Activated CD8-positive, alpha-beta memory T cell treated with anti-CD3 and anti-CD28 coated beads, Interleukin-2, amount 50 U/mL, for 1 hour (primary cell): ENCODE results near the gene HELZ.
"Not testable (repeated sequence)": the region's sequence is repeated elsewhere in the genome, so short reads cannot be mapped to it uniquely, and the experiment has no call there.

Experiments used
- DNase-seq: peaks from one replicate; pipeline ENCODE4 v3.0.0-alpha.2; 2020; ENCODE audit errors: extremely low read depth

HELZ gene

DNA sequence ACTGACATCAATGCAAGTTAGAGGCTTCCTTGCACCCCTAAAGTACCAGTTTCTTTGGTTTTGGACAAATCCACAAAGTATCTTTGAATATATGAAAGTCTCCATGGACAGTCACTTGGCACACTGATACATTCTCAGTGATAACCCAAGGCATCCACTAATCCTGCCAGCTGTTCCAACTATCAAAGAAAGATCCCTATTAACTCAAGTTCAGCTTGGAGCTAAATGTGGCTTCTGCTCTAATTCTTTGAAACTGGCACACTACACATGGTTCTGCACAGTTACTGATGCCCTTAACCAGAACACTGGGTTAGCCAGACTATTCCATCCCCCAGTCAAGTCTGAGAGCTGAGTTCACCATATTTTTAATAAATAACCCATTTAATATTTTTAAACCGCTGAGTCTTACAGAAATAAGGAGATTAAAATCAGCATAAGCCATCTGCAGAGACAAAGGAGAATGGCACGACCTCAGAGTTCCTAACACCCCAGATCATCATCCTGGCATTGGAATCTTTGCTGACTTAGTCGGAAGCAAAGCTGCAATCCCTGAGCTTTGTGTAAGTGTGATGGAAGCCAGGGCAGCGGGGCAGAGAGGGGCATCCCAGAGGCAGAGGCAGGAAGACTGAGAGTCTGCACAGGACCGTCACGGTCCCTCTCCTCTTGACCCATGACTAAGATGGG is 194.4 kb downstream of the HELZ start:
- DNase-seq: no peak

DNA sequence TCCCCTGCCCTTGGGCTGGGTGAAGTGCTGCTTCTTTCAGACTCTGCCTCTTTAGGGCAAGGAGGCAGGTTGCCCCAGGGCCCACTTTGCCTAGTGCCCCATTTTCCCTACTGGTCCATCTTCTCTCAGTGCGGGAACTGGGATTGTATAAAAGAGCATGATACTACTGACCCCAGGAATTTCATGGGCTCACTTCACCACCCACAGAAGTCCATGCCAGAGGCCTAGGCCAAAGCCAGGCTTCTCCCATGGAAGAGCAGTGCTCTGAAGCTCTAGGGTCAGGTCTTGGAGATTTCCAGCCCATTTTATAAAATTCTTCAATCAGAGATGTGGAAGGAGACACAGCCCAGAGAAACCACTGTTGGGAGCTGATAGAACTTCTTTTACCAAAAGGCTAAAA is 194.9 kb downstream of the HELZ start:
- DNase-seq: no peak

DNA sequence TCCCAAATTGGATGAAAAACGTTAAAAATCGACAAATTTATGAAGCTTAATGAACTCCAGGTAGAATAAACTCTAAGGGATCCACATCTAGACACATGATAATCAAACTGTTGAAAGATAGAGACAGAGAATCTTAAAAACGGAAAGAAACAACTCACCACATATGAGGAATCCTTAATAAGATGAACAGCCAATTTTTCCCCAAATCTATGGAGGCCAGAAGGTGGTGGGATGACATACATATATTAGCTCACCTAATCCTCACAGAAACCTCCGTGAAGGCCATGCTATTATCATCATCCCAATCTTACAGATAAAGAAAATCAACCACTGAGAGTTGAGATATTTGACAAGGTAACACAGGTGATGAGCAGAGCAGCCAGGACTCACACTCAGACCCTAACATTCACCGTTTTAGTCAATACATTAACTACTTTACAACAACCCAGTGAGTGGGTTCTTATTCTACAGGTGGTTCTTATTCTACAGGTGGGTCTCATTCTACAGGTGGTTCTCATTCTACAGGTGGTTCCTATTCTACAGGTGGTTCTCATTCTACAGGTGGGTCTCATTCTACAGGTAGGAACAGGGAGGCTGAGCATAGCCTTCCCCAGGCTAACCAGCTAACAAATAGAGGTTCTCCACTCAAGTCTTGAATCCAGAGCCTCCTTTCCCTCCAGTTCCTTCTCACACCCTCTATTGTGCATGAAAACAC is 195.8 kb downstream of the HELZ start:
- no peak for DNase-seq

DNA sequence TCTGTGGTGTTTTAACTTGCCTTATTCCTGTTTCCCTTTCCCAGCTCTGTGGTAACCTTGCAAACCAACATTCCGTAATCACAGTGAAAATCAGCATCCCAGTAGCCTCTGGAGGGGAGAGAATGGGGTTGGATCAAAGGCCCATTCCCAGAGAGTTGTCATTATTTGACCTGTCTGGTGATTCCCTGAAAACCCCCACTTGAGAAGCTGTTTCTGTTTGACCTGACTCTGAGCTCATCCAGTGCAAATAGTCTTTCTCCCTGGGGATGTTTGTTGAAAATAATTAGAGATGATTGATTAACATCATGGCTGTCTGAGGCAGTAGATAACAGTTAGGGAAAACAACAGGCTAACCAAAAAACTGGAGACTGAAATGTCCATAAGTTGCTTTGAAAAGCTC is 197.6 kb downstream of the HELZ start:
- DNase-seq: no peak

DNA sequence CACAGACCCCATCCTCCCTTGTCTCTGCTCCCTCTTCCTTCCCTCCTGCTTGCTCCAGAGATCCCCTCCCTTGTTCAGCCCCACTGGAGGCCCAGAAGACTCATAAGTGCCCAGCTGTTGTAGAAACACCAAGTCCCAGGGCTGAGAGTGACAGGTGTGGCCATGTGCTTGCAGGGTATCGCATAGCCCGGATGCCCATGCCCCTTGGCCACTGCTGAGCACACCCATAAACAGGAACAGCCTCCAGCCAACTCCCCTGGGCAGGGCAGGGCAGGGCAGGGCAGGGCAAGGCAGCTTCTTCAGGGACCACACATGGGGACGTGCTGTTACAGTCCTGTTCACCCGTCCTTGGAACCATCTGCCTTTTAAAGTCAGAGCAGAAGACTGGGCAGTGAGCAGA is 198.6 kb downstream of the HELZ start:
- DNase-seq: no peak

DNA sequence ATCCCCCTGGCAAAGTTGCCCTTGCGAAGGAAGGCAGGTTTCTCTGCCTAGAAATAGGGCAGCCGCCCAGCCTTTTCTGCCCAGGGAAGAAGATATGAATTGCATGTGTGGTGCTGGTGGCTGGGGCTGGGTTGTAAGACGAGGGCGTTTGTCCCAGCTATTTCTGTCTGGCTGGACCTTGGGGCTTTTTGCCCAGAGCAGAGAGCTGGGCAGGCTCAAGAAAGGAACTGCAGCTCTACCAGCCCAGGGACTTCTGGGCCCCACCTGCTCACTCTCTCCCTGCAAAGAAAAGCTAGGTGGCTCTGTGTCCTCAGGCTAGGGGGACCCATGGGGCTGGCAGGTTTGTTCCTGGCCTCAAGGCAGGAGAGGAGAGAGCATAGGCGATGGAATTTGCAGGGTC is 200.1 kb downstream of the HELZ start:
- DNase-seq: no peak

DNA sequence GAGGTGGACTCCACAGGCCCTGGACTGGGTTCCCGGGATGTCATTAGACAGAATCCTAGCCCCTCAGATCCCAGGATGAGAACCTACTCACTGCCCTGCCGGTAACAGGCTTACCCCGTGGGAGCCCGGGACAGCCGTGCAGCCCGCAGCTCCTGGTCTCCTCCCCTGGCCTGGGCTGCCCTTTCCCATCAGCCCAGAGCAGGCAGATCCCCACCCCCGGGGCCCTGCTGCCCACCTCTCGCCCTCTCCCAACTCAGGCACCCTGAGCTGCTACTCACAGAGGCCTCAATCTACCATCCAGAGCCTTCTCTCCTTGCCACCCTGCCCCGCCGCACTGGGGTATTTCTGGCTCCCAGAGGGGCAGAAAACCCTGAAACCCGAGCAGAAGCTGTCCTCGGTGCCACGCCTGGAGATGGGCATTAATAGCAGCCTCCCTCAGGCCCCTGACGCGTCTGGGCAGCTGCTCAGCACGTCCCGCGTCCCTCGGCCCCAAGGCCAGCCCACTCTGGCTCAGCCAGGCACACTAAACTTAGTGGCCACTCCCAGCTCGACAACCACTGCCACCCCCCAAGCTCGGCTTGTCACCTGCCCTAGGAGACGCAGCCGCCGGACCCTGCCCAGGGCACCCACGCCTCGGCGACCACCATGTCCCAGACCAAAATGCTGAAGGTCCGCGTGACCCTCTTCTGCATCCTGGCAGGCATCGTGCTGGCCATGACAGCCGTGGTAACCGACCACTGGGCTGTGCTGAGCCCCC is 200.8 kb downstream of the HELZ start, which contains the start of gene CACNG1:
CACNG1 (plus strand) TSS at position 539 of the 757 bp plus-strand sequence; CDS start at position 646, 107 bp downstream.
- no peak for DNase-seq

DNA sequence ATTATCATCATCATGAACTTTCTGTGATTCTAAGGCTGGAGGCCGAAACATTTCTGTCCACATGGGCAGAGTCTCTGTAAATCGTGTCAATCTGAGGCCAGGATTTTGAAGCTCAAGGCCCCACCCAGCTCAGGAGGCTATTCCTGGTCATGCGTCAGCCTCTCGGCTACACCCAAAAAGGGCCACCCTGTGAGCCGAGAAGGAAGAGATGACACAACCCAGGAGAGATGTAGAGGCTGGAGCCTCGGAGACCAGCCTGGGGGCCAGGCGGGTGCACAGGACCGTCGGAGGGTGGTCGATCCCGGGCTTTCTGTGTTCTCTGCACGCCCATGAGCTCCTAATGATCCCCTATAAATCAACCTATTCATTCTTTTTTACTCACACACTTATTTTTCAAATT is 201.7 kb downstream of the HELZ start:
- DNase-seq: no peak

DNA sequence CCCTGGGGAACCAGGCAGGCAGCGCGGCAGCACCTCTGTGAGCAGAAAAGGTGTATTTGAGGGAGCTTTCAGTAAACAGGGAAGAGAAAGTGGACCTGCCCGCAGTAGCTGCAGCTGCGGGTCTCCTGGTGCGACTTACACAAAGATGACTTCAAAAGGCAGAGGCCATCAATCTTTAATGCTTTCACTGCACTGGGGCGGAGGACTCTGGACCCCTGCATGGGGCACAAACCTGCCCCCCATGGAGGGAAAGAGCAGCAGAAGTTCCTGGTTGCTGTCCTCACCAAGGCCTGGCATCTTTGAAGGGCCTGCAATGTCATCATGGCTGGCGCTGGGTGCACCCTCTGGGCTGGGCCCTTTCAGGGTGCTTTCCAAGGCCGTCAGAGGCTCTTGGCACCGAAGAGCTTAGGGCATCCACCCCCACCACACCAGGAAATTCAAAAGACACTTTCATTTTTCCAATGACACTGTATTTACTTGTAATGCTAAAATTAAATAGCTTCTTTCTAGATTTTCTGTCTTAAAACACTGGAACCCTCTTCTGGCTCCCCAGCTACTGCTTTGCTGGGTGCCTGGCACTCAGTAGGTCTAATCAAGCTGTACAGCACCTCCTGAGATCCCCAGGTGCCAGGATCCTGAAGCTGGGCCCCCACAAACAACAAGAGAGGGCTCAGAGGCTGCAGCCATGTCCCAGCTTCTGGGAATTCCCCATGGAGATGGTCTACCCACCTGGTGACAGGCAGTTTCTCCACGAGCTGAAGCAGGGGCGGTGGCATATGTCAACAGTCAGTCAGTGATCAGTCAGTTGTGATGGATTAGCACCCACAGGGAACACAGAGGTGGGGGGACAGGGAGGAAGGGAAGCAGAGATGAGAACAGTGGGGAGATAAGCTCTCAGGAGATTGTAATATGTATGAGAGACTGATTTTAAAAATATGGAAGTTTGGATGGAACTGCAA is 202.8 kb downstream of the HELZ start:
- DNase-seq: no peak

DNA sequence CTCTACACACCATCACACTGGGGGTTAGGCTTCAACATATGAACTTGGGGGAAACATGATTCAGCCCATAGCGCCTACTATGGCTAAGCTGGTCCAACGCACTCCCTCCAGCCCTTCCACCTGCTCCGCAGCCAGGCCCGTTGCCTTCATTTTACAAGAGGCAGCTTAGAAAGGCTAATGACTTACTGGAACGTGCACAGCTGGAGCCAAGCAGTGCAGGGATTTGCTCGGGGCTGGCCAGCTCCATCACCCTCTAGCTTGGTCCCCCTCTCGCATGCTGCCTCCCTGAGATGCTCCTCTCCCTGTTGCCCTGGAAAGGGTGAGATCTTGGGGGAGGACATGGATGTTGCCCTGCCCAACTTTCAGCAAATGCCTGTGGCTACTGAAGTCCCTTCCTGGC is 203.5 kb downstream of the HELZ start:
- no peak for DNase-seq

DNA sequence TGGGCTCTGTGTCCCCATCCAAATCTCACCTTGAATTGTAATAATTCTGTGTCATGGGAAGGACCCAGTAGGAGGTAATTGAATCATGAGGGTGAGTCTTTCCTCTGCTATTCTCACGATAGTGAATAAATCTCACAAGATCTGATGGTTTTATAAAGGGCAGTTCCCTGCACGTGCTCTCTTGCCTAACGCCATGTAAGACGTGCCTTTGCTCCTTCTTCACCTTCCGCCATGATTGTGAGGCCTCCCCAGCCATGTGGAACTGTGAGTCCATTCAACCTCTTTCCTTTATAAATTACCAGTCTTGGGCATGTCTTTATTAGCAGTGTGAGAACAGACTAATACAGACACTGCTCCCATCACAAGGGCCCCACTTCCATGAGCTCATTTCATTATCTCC is 203.9 kb downstream of the HELZ start:
- DNase-seq: not testable (repeated sequence)

DNA sequence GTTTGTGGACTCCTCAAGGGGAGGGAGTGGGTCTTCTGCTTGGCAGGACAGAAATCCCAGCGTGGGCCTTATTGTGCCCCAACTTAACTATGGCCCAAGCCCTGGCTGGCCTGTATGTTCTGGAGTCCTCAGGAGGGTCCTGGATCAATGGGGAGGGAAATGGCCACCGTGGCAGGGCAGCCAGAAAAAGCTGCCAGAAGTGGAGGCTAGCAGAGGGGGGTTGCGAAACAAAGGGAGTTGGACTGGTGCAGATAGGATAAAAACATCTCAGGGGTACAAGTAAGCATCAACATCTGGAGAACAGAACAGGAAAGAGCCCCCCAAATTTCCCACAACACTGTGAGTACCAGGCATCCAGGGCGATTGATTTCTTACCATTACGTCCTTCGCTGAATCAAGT is 204.3 kb downstream of the HELZ start:
- DNase-seq: no peak

DNA sequence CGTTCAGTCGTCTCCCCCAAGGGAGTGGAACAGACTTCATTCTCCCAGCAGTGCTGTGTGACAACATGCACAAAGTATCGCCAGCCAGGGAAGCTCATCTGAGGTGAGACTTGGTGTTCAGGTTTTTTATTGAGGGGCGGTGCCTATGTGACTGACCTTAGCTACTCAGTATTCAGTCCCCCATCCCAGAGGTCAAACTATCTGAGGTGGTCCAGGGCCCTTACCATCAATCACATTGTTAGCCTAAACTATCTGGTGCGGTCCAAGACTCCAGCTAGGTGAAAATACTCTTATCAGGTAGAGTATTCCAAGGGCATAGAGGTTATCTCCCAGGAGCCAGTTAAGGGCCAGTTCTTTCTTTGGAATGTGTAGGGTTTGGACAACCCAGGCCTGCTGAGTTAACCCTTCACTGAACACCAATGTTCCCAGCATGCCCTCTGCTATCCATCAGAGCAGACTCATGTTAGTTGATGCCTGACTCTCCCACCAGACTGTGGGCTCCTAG is 206.1 kb downstream of the HELZ start:
- DNase-seq: no peak

DNA sequence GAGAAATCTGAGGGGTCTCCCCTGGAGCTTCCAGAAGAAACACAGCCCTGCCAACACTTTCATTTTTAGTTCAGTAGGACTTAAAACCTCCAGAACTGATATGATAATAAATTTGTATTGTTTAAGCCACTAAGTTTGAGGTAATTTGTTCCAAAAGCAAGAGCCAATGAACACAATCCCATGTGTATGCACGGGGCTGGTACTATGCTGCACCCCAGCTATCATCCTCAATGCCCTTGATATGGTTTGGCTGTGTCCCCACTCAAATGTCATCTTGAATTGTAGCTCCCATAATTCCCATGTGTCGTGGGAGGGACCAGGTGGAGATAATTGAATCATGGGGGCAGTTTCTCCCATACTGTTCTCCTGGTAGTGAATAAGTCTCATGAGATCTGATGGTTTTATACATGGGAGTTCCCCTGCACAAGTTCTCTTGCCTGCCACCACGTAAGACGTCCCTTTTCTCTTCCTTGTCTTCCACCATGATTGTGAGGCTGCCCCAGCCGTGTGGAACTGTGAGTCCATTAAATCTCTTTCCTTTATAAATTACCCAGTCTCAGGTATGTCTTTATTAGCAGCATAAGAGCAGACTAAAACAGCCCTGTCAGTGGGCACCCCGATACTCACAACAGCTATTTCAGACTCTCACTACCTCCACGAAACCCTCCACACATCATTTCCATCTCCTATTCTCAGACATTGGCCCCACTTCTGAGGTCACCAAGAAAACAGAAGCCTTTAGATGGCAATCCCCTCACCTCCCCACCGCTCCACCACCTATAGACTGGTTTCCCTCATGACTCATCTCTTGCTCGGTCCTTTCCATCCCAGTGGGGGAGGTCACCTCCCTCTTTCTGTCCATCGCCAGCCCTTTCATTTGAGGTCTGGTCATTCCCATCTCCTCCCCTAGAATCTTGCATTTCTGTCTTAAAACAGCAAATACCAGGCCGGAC is 209.6 kb downstream of the HELZ start:
- DNase-seq: no peak

DNA sequence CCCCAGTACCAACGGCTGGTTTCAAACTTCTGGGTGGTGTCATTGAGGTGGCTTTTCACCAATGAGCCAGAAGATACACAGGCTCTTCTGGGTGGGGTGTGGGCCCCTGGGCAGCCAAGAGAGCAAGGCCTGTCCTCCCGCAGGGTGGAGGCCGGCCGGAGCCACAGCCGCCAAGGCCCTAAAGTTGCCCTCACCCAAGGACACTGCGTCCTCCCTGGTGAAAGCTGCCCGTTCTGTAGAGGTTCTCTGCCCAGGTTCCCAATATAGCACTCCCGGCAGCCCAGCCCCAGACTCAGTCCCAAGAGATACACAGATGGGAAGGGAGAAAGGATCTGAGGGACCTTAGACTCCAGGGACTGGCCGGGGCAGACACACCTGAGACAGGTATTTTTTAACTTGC is 211.4 kb downstream of the HELZ start:
- DNase-seq: no peak

DNA sequence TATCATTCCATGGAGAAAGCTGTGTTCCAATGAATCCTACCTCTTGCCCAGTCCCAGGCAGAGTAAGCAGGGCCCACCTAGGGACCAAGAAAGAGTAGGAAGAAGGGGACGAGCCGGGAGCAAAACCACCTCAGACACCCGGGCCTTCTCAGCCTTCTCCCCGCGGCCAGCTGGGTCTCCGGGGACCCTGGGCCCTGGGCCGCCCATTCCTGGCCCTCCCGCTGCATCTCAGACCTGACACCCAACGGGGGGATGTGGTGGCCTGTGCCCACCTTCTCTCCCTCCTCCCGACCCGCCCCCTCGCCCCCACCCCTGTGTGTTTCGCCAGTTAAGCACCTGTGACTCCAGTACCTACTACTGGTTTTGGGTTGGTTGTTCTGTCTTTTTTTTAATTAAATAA is 212.0 kb downstream of the HELZ start:
- no peak for DNase-seq

DNA sequence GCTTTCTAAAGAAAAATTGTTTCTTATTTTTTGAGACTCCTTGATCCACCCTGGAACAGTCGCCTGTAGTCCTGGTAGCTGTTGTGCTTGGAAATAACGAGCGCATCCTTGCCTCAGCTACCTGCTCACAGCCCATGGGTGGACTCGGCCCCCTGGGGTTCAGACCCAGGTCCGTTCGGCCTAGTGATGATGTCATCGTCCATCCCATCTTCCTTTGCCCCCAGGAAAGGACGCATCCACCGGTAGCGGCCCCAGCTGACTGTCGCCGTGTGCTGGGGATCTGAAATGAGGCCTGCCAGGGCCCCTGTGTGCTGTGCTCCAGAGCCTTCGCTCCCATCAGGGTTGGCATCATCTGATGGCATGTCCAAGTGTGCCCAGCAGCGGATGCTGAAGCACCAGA is 212.6 kb downstream of the HELZ start:
- DNase-seq: no peak

DNA sequence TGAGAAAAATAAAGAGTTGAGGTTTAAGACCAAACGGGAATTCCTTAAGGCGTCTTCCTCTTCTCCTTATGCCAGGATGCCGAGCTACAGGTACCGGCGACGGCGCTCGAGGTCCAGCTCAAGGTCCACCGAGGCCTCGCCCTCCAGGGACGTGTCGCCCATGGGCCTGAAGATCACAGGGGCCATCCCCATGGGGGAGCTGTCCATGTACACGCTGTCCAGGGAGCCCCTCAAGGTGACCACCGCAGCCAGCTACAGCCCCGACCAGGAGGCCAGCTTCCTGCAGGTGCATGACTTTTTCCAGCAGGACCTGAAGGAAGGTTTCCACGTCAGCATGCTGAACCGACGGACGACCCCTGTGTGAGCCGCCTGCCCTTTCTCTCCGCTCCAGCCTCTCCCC is 214.4 kb downstream of the HELZ start:
- no peak for DNase-seq

DNA sequence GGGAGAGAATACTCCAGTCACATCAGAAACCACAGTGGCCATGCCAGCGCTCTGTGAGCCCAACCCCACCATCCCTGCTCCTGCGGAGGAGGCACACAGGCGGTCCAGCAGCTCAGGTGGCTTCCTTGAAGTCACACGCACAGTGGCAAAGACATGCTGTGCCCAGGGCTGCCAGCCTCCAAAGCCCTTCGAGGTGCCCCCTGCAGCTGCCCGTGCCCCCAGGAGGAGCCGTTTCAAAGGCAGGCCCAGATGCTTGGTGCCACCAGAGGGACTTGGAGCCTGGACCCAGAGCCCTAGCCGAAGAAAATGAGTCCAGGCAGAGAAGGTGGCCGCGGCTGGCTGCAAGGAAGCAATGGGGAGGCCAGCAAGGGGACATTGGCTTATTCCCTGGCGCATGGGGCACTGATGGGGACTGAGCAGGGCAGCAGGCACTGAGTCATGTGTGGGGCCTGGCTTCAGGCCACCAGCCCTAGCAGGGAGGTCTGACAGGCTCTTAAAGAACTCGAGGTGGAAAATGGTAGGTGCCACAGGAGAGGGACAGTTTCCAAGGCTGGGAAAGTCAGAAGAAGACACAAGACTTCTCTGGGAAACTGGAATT is 217.9 kb downstream of the HELZ start:
- no peak for DNase-seq

DNA sequence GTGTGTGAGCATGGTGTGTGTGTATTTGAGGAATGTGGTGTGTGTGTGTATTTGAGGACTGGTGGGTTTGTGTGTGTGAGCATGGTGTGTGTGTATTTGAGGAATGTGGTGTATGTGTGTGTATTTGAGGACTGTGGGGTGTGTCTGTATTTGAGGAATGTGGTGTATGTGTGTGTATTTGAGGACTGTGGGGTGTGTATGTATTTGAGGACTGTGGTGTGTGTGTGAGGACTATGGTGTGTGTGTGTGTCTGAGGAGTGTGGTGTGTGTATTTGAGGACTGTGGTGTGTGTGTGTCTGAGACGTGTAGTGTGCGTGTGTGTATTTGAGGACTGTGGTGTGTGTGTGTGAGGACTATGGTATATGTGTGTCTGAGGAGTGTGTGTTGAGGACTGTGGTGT is 218.7 kb downstream of the HELZ start:
- DNase-seq: no peak
